ENCODE measurements around the gene CGNL1.

CGNL1 gene, protein sequence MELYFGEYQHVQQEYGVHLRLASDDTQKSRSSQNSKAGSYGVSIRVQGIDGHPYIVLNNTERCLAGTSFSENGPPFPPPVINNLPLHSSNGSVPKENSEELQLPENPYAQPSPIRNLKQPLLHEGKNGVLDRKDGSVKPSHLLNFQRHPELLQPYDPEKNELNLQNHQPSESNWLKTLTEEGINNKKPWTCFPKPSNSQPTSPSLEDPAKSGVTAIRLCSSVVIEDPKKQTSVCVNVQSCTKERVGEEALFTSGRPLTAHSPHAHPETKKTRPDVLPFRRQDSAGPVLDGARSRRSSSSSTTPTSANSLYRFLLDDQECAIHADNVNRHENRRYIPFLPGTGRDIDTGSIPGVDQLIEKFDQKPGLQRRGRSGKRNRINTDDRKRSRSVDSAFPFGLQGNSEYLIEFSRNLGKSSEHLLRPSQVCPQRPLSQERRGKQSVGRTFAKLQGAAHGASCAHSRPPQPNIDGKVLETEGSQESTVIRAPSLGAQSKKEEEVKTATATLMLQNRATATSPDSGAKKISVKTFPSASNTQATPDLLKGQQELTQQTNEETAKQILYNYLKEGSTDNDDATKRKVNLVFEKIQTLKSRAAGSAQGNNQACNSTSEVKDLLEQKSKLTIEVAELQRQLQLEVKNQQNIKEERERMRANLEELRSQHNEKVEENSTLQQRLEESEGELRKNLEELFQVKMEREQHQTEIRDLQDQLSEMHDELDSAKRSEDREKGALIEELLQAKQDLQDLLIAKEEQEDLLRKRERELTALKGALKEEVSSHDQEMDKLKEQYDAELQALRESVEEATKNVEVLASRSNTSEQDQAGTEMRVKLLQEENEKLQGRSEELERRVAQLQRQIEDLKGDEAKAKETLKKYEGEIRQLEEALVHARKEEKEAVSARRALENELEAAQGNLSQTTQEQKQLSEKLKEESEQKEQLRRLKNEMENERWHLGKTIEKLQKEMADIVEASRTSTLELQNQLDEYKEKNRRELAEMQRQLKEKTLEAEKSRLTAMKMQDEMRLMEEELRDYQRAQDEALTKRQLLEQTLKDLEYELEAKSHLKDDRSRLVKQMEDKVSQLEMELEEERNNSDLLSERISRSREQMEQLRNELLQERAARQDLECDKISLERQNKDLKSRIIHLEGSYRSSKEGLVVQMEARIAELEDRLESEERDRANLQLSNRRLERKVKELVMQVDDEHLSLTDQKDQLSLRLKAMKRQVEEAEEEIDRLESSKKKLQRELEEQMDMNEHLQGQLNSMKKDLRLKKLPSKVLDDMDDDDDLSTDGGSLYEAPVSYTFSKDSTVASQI

GRCh38 chr15:57375827-57376695 lies at the start of gene CGNL1:
Gene CGNL1, plus strand, starts transcription at chr15:57376505. Its CDS starts 61,495 bp downstream, at chr15:57438000.
- peak; percentile 79 for DNase-seq (ENCODE audit: low spot score)

GRCh38 chr15:57327985-57328471 lies 48.3 kb upstream of the CGNL1 start:
- DNase-seq (ENCODE audit: low spot score): peak; percentile 87

DNA sequence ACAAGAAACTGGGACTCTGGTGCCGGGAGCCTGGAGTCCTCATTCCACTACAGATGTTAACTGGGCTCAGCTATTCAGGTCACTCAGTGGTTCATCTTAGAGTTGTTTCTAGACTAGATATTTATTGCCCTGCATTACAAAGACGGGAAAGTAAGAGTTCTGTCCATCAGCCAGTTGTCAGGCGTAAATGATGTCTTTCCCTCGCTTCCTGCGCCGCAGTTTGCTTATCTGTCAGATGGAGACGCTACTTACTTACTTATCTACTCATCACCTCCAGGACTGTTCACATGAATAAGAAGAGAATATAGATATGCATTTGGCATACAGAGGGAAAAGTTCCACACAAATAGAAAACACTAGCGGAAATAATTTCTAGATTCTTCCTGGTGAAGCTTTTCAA lies 47.8 kb upstream of the CGNL1 start:
- no peak for DNase-seq (ENCODE audit: low spot score)

- DNase-seq (ENCODE audit: low spot score): no peak
Observed at GRCh38 chr15:57328897-57329296, 47.4 kb upstream of the CGNL1 start.

DNA sequence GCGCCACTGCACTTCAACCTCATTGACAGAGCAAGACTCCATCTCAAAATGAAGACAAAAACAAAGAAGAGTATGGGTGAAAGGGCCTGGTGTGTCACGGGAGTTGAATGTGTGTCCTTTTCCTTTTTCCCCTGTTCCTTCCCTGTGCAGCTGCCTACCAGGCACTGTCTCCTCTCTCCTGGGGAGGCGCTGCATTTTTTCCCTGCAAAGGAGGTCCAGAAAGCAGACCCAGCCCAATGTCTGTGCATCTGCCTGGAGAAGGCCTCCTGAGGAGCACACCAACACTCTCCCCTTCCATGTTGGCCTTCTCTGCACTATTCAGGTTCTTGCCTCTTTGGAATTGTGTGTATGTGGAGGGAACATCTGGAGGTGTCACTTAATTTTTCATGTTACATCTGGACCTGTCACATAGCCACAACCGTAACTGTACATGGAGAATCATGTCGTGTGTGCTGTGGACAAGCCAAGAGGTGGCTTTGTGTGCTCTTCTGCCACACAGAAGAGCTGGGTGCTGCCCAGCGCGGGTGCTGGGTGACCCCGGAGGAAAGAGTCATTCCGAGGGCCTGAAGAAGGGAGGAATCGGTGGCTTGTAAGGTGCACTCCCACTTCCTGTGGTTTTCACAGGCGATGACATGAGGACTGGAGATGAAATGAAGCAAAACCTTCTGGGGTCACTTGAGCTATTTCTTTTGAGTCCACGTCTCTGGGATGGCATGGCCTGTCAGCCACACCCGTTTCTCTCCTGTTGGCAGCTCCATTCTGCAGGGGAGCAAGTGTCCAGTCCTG lies 46.5 kb upstream of the CGNL1 start:
- no peak for DNase-seq (ENCODE audit: low spot score)

- no peak for DNase-seq (ENCODE audit: low spot score)
Observed at GRCh38 chr15:57330619-57331340, 45.5 kb upstream of the CGNL1 start.

DNA sequence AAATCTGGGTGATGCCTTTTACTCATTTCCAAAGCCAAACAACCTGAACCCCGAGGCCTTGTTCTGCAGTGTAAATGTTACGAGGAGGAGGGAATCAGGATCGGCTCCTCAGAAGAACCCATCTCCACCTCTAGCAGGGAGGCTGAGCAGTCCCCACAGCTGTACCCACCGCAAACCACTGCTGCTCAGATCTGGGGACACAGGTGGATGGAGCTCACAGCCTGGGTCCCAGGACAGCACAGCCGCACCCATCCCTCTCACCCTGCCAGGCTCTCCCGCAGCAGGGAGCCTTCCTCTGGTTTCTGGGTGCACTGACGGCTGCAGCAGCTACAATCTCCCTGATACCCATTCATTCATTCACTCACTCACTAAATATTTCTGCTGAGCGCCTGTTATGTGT lies 44.0 kb upstream of the CGNL1 start:
- DNase-seq (ENCODE audit: low spot score): no peak

DNA sequence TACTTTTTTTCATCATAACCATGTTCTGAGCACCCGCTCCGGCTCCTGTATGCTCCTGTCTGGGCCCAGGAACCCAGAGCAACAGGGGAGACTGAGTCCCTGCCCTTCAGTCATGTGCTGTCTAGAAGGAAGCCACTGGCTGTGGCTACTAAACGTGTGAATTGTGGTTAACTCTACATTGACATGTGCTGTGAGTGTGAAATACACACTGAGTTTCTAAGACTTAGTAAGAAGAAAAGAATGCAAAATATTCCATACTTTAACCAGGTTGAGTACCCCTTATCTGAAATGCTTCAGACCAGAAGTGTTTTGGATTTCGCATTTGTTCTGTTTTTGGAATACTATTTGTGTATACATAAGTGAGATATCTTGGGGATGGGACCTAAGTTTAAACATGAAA lies 42.8 kb upstream of the CGNL1 start:
- DNase-seq (ENCODE audit: low spot score): no peak

- no peak for DNase-seq (ENCODE audit: low spot score)
Observed at GRCh38 chr15:57334257-57334656, 42.0 kb upstream of the CGNL1 start.

GRCh38 chr15:57335293-57335715 lies 41.0 kb upstream of the CGNL1 start:
- no peak for DNase-seq (ENCODE audit: low spot score)

- DNase-seq (ENCODE audit: low spot score): no peak
Observed at GRCh38 chr15:57335719-57336118, 40.6 kb upstream of the CGNL1 start.

GRCh38 chr15:57337868-57338411 lies 38.4 kb upstream of the CGNL1 start:
- DNase-seq (ENCODE audit: low spot score): peak; percentile 53

DNA sequence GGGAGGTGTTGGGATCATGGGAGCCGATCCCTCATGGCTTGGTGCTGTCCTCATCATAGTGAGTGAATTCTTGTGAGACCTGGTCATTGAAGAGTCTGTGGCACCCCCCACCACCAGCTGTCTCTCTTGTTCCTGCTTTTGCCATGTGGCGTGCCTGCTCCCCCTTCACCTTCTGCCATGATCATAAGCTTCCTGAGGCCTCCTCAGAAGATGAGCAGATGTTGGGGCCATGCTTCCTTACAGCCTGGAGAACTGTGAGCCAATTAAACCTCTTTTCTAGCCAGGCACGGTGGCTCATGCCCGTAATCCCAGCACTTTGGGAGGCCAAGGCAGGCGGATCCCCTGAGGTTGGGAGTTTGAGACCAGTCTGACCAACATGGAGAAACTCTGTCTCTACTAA lies 37.0 kb upstream of the CGNL1 start:
- DNase-seq (ENCODE audit: low spot score): no peak

DNA sequence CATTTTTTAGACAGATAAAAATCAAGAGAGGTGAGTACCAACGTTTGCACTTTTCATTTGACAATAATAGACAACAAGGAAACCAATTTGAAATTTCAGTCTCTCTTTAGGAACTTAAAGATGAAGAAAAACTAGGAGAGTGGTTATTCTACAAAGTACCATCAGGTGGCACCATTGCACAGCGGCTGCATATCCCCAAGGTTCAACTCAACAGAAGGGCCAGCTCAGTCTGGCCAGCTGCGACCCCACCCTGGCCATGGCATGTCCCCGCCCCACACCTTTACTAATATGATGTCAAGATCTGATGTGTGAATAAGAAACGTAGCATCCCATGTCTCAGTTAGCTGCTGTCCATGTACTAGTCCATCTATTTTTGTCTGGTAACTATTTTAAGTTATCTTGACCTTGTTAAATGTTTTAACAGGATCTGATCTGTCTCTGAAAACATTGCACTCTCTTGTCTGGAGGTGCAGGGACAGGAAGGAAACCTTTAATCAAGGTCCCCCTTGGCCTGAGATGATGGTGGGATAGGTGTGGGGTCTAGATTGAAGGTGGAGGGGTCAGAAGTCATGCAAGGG lies 35.5 kb upstream of the CGNL1 start:
- peak; percentile 49 for DNase-seq (ENCODE audit: low spot score)

DNA sequence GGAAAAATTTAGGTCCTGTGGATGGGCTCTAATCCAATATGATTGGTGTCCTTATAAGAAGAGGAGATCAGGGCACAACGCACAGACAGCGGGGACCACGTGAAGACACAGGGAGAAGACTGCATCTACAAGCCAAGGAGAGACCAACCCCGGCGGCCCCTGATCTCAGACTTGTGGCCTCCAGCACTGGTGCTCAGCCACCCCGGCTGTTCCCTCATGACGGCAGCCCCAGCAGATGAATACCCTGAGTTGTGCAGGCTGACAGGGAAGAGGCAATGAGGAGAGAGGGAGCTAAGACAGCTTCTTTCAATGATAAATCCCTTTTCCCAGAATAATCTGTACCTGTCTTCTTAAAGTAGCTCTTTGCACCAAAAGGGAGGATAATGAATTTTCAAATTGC lies 33.3 kb upstream of the CGNL1 start:
- DNase-seq (ENCODE audit: low spot score): no peak

GRCh38 chr15:57343498-57343897 lies 32.8 kb upstream of the CGNL1 start:
- no peak for DNase-seq (ENCODE audit: low spot score)

DNA sequence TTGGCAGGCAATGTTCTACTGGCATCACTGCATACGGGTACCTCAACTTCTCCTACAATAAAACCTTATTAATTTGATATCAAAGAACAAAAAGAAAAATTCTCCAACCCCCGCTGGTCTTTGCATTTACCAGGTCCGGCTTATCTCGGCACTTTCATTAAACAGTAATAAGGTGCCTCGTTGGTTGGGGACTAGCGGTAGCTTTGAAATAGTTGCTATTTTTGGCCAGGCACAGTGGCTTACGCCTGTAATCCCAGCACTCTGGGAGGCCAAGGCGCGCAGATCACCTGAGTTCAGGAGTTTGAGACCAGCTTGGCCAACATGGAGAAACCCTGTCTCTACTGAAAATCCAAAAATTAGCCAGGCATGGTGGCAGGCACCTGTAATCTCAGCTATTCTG lies 32.0 kb upstream of the CGNL1 start:
- no peak for DNase-seq (ENCODE audit: low spot score)

DNA sequence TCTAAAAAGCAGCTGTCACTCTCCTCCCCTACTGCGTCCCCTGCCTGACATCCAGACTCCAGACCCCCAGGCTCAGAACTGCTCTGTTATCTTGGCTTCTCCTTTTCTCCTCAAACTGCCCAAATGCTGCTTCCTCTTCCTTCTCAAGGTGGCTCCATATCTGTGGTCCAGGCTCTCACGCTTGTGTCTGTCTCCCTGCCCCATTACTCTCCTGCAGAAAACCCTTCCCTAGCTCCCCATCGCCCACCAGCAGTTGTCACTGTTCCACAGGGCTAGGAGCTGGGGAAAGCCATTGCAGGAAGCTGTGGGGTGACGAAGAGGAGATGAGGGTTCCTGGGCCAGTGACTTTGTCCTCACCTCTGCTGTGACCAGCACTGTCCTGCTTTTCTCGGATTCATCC lies 30.7 kb upstream of the CGNL1 start:
- DNase-seq (ENCODE audit: low spot score): no peak

DNA sequence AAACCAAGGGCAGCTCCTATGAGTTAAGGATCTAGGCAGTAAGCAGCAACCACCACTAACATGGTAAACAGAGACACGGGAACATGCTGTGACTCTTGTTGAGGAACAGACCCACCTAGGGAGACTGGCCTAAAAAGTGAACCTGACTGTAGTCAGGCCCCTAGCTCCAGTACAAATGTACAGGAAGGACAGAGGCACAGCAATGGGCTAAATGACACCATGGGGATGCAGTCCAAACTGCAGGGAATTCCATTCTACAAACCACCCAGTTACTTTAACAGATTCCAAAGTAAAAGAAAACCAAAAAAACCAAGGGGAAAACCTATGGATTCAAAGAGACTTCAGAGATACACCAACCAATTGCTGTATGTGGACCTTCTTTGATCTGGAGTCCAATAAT lies 28.2 kb upstream of the CGNL1 start:
- DNase-seq (ENCODE audit: low spot score): no peak
